ENCODE data around the gene PICK1. TPM values are rescaled to one million over a fixed set of nuclear protein-coding genes. Genes with fewer than 3 reads are reported as not detected.

The PICK1 gene
- total RNA-seq, 4 donors from 2014 or later: 52.2 to 81.4 (median 57.5) TPM

DNA sequence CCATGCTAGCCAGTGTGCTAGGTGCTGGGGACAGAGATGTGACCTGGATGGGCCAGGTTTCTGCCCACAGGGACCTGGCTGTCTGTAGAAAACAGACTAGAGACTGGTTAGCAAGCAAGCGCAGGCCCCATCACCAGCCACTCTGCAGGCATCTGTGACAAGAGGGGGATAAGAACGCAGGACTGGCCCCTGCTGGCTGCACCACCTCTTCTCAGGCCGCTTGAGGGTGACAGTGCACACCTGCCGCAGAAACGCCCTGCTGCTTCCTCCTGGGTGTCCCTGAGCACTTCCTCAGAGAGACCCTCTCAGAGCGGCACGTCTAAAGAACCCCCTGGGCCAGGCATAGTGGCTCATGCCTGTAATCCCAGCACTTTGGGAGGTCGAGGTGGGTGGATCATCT, 5.9 kb upstream of the PICK1 start:
- TF ChIP-seq POLR2A (IDR thresholded peaks at IDR 0.05): no peak
- TF ChIP-seq, protein P1, sequence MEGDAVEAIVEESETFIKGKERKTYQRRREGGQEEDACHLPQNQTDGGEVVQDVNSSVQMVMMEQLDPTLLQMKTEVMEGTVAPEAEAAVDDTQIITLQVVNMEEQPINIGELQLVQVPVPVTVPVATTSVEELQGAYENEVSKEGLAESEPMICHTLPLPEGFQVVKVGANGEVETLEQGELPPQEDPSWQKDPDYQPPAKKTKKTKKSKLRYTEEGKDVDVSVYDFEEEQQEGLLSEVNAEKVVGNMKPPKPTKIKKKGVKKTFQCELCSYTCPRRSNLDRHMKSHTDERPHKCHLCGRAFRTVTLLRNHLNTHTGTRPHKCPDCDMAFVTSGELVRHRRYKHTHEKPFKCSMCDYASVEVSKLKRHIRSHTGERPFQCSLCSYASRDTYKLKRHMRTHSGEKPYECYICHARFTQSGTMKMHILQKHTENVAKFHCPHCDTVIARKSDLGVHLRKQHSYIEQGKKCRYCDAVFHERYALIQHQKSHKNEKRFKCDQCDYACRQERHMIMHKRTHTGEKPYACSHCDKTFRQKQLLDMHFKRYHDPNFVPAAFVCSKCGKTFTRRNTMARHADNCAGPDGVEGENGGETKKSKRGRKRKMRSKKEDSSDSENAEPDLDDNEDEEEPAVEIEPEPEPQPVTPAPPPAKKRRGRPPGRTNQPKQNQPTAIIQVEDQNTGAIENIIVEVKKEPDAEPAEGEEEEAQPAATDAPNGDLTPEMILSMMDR (IDR thresholded peaks at IDR 0.05): no peak
- no peaks in the 10 kb centered on the region for H3K9me3 ChIP-seq
- intact Hi-C loops (cut with DNase I): no loop called here
- no peak overlapping the region for H3K27ac ChIP-seq
- no peak overlapping the region for H3K4me3 ChIP-seq (replicated peaks in 1 of 3)
- no peaks in the 10 kb centered on the region for H3K4me1 ChIP-seq
- H3K27me3 ChIP-seq: no peaks in the 10 kb centered on the region
- no peak for DNase-seq
- H3K36me3 ChIP-seq: no peaks in the 10 kb centered on the region
- WGBS, 2 donors: 83 to 93% methylated on average over 5 to 8 of the region's 8 CpGs

DNA sequence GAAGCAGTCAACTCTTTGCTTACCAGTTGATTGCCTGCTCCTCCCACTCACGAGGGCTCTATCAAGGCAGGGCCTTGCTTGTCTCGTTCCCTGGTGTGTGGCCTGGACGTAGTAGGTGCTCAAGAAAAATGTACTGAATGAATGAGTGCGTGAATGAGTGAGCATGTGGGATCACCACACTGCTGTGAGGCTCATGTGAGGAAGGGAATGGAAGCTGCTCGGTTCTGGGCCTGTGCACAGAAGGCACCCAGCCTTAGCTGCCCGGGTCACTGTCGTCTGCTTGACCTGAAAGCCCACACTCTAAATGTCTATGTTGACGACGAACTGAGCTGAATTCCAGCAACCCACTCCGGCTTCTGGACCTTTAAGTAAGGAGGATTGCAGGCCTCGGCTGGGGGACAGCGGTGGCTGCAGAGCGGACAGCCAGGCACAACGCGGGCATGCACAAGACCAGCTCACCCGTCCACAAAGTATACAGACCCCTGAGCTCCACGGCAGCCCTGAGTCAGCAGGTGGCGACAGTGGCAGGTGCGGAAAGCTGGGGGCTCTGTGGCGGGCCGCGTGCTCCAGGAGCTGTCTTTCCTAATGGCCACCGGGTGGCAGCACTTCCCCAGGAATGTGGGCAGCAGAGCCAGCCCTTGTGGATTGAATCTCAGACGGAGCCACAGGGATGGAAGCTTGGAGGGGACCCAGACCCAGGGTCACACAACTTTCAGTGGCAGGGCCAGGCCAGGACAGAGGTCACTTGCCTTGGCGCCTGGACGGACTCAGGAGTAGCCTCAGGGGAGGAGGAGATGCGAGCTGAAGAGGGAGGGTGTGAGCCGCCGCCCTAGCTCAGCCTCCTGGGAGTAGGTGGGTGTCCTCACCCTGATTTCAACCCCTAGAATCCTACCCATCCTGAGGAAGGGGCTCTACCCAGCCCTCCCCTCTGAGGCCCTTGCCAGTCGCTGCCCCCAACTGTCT, 5.0 kb upstream of the PICK1 start:
- 27 to 29% methylated on average over 25 to 30 of the region's 30 CpGs for WGBS, 2 donors
- Histone ChIP-seq H3K4me1 (no peaks in the 10 kb centered on the region), H3K4me3 (replicated peaks in 1 of 3) (no peak overlapping the region), H3K36me3 (no peaks in the 10 kb centered on the region), H3K27ac (no peak overlapping the region), H3K9me3 (no peaks in the 10 kb centered on the region), H3K27me3 (no peaks in the 10 kb centered on the region)
- no peak for TF ChIP-seq POLR2A (IDR thresholded peaks at IDR 0.05)
- TF ChIP-seq, protein P1 (IDR thresholded peaks at IDR 0.05): peak; percentile 70 to 96 (median 88)
- intact Hi-C loops (cut with DNase I): loop anchor here (2.0 kb wide), 1 partner anchor 301 kb away; no protein-coding TSS in a partner anchor
- DNase-seq: peak; percentile 83 to 84

DNA sequence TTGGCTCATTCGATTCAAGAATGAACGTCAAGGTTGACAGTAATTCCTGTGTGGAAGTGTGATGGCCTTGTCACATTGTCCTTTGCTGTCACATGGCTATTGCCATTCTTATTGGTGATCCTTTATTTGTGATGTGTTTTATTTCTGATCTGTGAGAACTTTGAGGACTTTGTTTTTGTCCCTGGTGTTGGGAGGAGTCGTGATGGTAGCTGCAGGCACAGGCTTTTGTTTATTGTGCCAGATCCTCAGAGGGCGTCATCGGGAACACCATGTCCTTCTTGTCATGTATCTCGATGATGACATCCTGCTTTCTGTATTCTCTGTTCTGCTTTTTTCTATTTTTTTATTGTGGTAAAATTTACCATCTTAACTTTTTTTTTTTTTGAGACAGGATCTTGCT, 5.6 kb downstream of the PICK1 start:
- Histone ChIP-seq H3K36me3 (peaks cover 23 to 30% of the 10 kb centered on the region in 2 donors), H3K27me3 (no peaks in the 10 kb centered on the region), H3K27ac (peak overlapping the region in 1 of 3 donors; percentile 34), H3K4me1 (peaks cover 4% of the 10 kb centered on the region in 2 donors), H3K4me3 (replicated peaks in 1 of 3) (no peak overlapping the region), H3K9me3 (no peaks in the 10 kb centered on the region)
- WGBS, 2 donors: 77 to 83% methylated on average over 6 of the region's 6 CpGs
- intact Hi-C loops (cut with DNase I): no loop called here
- DNase-seq: peak in 1 of 2 donors; percentile 17
- no peak for TF ChIP-seq POLR2A (IDR thresholded peaks at IDR 0.05)
- TF ChIP-seq, protein P1 (IDR thresholded peaks at IDR 0.05): no peak

DNA sequence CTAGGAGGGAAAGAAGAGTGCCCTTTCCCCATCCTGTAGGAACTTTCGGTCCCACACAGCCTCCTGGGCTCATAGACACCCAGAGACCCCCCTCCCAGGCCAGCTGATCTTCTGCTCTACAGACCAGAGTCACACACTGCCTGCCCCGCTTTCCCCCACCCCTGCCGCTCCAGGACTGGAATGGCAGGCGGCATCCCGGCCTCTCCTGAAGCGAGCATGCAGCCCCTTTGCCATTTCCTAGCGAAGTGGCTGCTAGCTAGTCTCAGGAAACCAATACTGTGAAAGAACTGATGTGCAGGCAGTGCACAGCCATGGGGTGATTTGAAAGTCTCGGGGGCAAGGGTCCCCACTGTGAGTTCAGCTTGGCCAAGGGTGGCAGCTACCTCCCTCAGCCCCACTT, 8.3 kb downstream of the PICK1 start:
- Histone ChIP-seq H3K9me3 (no peaks in the 10 kb centered on the region), H3K4me3 (replicated peaks in 1 of 3) (no peak overlapping the region), H3K36me3 (peaks cover 46 to 48% of the 10 kb centered on the region in 2 donors), H3K27ac (no peak overlapping the region), H3K27me3 (no peaks in the 10 kb centered on the region), H3K4me1 (no peaks in the 10 kb centered on the region)
- no peak for TF ChIP-seq POLR2A (IDR thresholded peaks at IDR 0.05)
- TF ChIP-seq, protein P1 (IDR thresholded peaks at IDR 0.05): no peak
- WGBS, 2 donors: 96% methylated on average over 7 to 8 of the region's 8 CpGs
- intact Hi-C loops (cut with DNase I): no loop called here
- DNase-seq: no peak

Data from thyroid gland (tissue), 4 donors.